KG1 (cell line): Measurements from ENCODE around the gene RD3L.
"Not testable (repeated sequence)": the region's sequence is repeated elsewhere in the genome, so short reads cannot be mapped to it uniquely, and the experiment has no call there.

Experiments
- DNase-seq: peaks from one replicate; lab custom pipeline; 2025; lab: John Stamatoyannopoulos, UW

Gene RD3L

GRCh38 chr14:103941973-103942736 lies at the start of gene RD3L:
Gene RD3L, minus strand, starts transcription at chr14:103942529. Its CDS starts 834 bp downstream, at chr14:103941695.
- DNase-seq = no peak

- DNase-seq = no peak
Measured at GRCh38 chr14:103989964-103990363, 47.6 kb upstream of the RD3L start.

GRCh38 chr14:103989034-103989433 lies 46.7 kb upstream of the RD3L start:
- DNase-seq = no peak

- DNase-seq = no peak
Measured at GRCh38 chr14:103984196-103984595, 41.9 kb upstream of the RD3L start.

GRCh38 chr14:103980623-103981238 lies 38.4 kb upstream of the RD3L start:
- DNase-seq = not testable (repeated sequence)

GRCh38 chr14:103974575-103974974 lies 32.2 kb upstream of the RD3L start:
- DNase-seq = no peak

- DNase-seq = no peak
Measured at GRCh38 chr14:103973354-103973753, 31.0 kb upstream of the RD3L start.

- DNase-seq = no peak
Measured at GRCh38 chr14:103969961-103970360, 27.6 kb upstream of the RD3L start.

- DNase-seq = no peak
Measured at GRCh38 chr14:103966631-103967030, 24.3 kb upstream of the RD3L start.

GRCh38 chr14:103961928-103962578 lies 19.7 kb upstream of the RD3L start:
- DNase-seq = no peak

GRCh38 chr14:103960457-103961055 lies 18.2 kb upstream of the RD3L start:
- DNase-seq = no peak

GRCh38 chr14:103949131-103949790 lies 6.9 kb upstream of the RD3L start:
- DNase-seq = no peak

GRCh38 chr14:103948442-103948841 lies 6.1 kb upstream of the RD3L start:
- no peak for DNase-seq

GRCh38 chr14:103946975-103947374 lies 4.6 kb upstream of the RD3L start:
- no peak for DNase-seq

- DNase-seq = no peak
Measured at GRCh38 chr14:103943673-103944072, 1.3 kb upstream of the RD3L start.

GRCh38 chr14:103941462-103941861 lies 867 bp downstream of the RD3L start:
- no peak for DNase-seq

GRCh38 chr14:103935102-103935501 lies 7.2 kb downstream of the RD3L start:
- no peak for DNase-seq

GRCh38 chr14:103932791-103933490 lies 9.4 kb downstream of the RD3L start:
- no peak for DNase-seq

- DNase-seq = peak; percentile 37
Measured at GRCh38 chr14:103931422-103931821, 10.9 kb downstream of the RD3L start.

- DNase-seq = no peak
Measured at GRCh38 chr14:103930051-103930604, 12.2 kb downstream of the RD3L start.
